Mesothelial cell of epicardium (in vitro differentiated cells): ENCODE data around the gene MFF. TPM values are rescaled to one million over a fixed set of nuclear protein-coding genes. Genes with fewer than 3 reads are reported as not detected.

ENCODE experiments used
- DNase-seq, 2 experiments: peaks; one replicate each; pipeline ENCODE4 v3.0.0; 2021; ENCODE audit warnings: low spot score in 2 of 2; ENCODE audit not compliant: unreplicated experiment in 2 of 2
- H3K27ac Mint-ChIP-seq: 2 replicates; pipeline ENCODE4 v1.8.0; 2021; ENCODE audit warnings: mixed read lengths
- H3K27me3 Mint-ChIP-seq: 2 replicates; pipeline ENCODE4 v1.8.0; 2021; ENCODE audit warnings: low read depth, mixed read lengths
- H3K36me3 Mint-ChIP-seq: 2 replicates; pipeline ENCODE4 v1.8.0; 2021; ENCODE audit warnings: mixed read lengths
- H3K4me1 Mint-ChIP-seq: 2 replicates; pipeline ENCODE4 v1.8.0; 2021; ENCODE audit warnings: mixed read lengths
- H3K4me3 Mint-ChIP-seq: 2 replicates; pipeline ENCODE4 v1.8.0; 2021; ENCODE audit warnings: mild to moderate bottlenecking, moderate library complexity, mixed read lengths
- H3K9me3 Mint-ChIP-seq: 2 replicates; pipeline ENCODE4 v1.8.0; 2021; ENCODE audit warnings: mixed read lengths
- total RNA-seq: library from RNA; stranded (reverse); gene quantifications from 3 replicates; pipeline ENCODE4 v1.2.1, GENCODE V29; 2021
- TF ChIP-seq, protein P1 (sequence below): fragments of 200-600 bp; sonication (generic); IDR thresholded peaks from one replicate; pipeline ENCODE4 v1.5.0; 2021; ENCODE audit warnings: antibody characterized with exemption; ENCODE audit not compliant: unreplicated experiment

MFF gene
- total RNA-seq, 1 donor from 2014 or later = 93.9 TPM

DNA sequence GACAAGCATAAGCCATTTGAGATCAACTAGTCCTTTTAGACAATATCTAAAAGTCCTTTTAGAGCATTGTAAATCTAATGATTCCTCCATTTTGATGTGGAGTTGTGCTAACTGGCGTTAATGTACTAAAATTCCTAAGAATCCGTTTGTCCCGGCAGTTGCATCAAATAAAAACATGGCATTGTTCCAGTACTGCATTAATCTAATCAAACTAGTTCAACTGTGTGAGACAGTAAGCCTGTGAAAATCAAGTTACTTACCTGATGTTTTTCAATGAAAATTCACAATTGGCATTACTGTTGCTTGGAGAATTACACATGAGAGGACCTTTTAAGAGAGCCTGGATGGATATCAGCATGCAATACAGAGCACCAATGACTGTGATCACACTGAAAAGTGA, 40.8 kb downstream of the MFF start:
- TF ChIP-seq, protein P1, sequence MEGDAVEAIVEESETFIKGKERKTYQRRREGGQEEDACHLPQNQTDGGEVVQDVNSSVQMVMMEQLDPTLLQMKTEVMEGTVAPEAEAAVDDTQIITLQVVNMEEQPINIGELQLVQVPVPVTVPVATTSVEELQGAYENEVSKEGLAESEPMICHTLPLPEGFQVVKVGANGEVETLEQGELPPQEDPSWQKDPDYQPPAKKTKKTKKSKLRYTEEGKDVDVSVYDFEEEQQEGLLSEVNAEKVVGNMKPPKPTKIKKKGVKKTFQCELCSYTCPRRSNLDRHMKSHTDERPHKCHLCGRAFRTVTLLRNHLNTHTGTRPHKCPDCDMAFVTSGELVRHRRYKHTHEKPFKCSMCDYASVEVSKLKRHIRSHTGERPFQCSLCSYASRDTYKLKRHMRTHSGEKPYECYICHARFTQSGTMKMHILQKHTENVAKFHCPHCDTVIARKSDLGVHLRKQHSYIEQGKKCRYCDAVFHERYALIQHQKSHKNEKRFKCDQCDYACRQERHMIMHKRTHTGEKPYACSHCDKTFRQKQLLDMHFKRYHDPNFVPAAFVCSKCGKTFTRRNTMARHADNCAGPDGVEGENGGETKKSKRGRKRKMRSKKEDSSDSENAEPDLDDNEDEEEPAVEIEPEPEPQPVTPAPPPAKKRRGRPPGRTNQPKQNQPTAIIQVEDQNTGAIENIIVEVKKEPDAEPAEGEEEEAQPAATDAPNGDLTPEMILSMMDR = no peak
- Mint-ChIP-seq H3K4me3 (no peak overlapping the region), H3K36me3 (no peaks in the 10 kb centered on the region), H3K27me3 (no peaks in the 10 kb centered on the region), H3K27ac (no peak overlapping the region), H3K4me1 (peaks cover 18% of the 10 kb centered on the region), H3K9me3 (no peaks in the 10 kb centered on the region)
- DNase-seq = no peak

GRCh38 chr2:227366769-227367426, 41.8 kb downstream of the MFF start:
- Mint-ChIP-seq H3K4me1 (peaks cover 18% of the 10 kb centered on the region), H3K9me3 (no peaks in the 10 kb centered on the region), H3K27me3 (no peaks in the 10 kb centered on the region), H3K36me3 (no peaks in the 10 kb centered on the region), H3K4me3 (no peak overlapping the region), H3K27ac (peak overlapping the region; percentile 28)
- TF ChIP-seq, protein P1 = no peak
- DNase-seq = no peak

DNA sequence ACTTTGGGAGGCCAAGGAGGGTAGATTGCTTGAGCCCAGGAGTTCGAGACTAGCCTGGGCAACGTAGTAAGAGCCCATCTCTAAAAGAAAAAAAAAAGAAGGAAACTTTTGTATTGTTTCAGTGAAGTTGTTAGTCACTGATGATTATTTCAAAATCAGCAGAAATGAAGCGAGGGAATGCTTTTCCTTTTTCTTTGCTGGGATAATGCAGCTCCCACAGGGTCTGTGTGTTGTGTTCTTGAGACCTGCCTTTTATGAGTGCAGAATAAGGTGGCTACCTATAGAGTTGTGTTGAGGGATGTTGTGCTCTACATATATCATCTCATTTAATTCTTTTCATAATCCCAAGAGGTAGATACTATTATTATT, 42.4 kb downstream of the MFF start:
- Mint-ChIP-seq H3K9me3 (no peaks in the 10 kb centered on the region), H3K27ac (no peak overlapping the region), H3K36me3 (no peaks in the 10 kb centered on the region), H3K4me3 (no peak overlapping the region), H3K27me3 (no peaks in the 10 kb centered on the region), H3K4me1 (peaks cover 18% of the 10 kb centered on the region)
- TF ChIP-seq, protein P1 = no peak
- no peak for DNase-seq

DNA sequence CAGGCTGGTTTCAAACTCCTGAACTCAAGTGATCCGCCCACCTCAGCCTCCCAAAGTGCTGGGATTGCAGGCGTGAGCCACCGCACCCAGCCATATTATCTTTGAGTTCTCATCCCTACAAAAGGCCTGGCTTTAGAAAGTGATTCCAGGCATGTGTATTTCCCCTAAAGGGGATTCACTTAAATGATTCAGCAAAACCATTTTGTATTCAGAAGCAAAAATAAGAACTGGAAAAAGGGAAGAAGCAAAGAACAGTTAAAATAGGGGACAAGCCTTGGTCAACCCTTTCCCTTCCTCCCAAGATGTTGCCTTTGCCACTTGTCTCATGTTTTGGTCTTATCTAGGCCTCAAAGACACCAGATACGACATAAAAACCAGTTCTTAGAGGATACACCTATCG, 43.5 kb downstream of the MFF start:
- no peak for DNase-seq
- H3K36me3 Mint-ChIP-seq = no peaks in the 10 kb centered on the region
- H3K9me3 Mint-ChIP-seq = no peaks in the 10 kb centered on the region
- no peak overlapping the region for H3K4me3 Mint-ChIP-seq
- H3K27me3 Mint-ChIP-seq = no peaks in the 10 kb centered on the region
- H3K4me1 Mint-ChIP-seq = peaks cover 18% of the 10 kb centered on the region
- H3K27ac Mint-ChIP-seq = no peak overlapping the region
- TF ChIP-seq, protein P1 = no peak

DNA sequence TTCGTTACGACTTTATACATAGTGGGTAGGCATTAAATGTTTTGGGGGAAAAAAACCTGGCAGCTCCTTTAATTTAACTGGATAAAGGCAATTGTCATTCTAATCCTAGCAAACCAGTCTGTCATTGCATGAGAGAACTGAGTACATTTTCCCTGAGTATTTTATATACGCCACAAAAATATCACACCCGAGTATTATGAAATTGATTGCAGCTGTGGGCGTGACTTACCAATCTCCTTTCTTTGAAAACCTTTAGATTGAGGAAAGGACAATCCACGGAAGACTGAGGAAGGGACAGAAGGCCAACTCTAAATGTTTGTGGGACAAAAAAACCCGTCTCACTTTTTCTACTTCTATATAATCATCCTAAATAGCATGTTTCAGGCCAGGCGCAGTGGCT, 45.0 kb downstream of the MFF start:
- Mint-ChIP-seq H3K36me3 (no peaks in the 10 kb centered on the region), H3K27ac (no peak overlapping the region), H3K27me3 (no peaks in the 10 kb centered on the region), H3K4me1 (peaks cover 12% of the 10 kb centered on the region), H3K9me3 (no peaks in the 10 kb centered on the region), H3K4me3 (no peak overlapping the region)
- DNase-seq = no peak
- TF ChIP-seq, protein P1 = no peak
